Retinal pigment epithelial cell (primary cell): Measurements from ENCODE around the gene CST6.

Experiments
- DNase-seq: peaks from one replicate; pipeline ENCODE4 v3.0.0-alpha.2; 2010; ENCODE audit warnings: low read depth
- H3K4me3 ChIP-seq: 2 replicates; pipeline ENCODE4 v1.5.1; 2011; ENCODE audit warnings: mild to moderate bottlenecking, low read length, control low read depth, moderate library complexity
- CTCF ChIP-seq: conservative IDR thresholded peaks from 2 replicates; pipeline ENCODE4 v1.5.1; 2011; ENCODE audit warnings: low read depth, low read length, control low read depth, inconsistent platforms

CST6 gene

GRCh38 chr11:66042227-66042995, 30.6 kb downstream of the CST6 start:
- H3K4me3 ChIP-seq, result no peak overlapping the region
- DNase-seq, result no peak
- TF ChIP-seq CTCF, result no peak

GRCh38 chr11:66042996-66043906, 31.4 kb downstream of the CST6 start:
- no peak for TF ChIP-seq CTCF
- DNase-seq, result no peak
- H3K4me3 ChIP-seq, result no peak overlapping the region

- no peak for TF ChIP-seq CTCF
- H3K4me3 ChIP-seq, result no peak overlapping the region
- no peak for DNase-seq
Measured at GRCh38 chr11:66044757-66045156, 32.9 kb downstream of the CST6 start.

- H3K4me3 ChIP-seq, result no peak overlapping the region
- DNase-seq, result no peak
- TF ChIP-seq CTCF, result peak; percentile 95
Measured at GRCh38 chr11:66045177-66045639, 33.4 kb downstream of the CST6 start.

GRCh38 chr11:66046901-66047300, 35.1 kb downstream of the CST6 start:
- H3K4me3 ChIP-seq, result no peak overlapping the region
- no peak for TF ChIP-seq CTCF
- no peak for DNase-seq

GRCh38 chr11:66047541-66048365, 35.9 kb downstream of the CST6 start:
- no peak for TF ChIP-seq CTCF
- DNase-seq, result no peak
- no peak overlapping the region for H3K4me3 ChIP-seq
